MM.1S (cell line): ENCODE measurements around the gene POC1A.

Experiments used
- DNase-seq: peaks from one replicate; pipeline ENCODE4 v3.0.0-alpha.2; 2015
- H2AFZ ChIP-seq: fragments of 300-600 bp; sonication (generic); 2 replicates; pipeline ENCODE4 v1.6.0; 2016; ENCODE audit warnings: antibody characterized with exemption, low read length
- H3F3A ChIP-seq: fragments of 300-600 bp; sonication (generic); 2 replicates; pipeline ENCODE4 v1.6.1; 2016; ENCODE audit warnings: mild to moderate bottlenecking, antibody characterized with exemption, low read length, moderate library complexity, mixed read lengths; ENCODE audit not compliant: insufficient read depth
- H3K27ac ChIP-seq: fragments of 300-600 bp; sonication (generic); 2 replicates; pipeline ENCODE4 v1.5.1; 2016; ENCODE audit warnings: mild to moderate bottlenecking, low read length
- H3K27me3 ChIP-seq: fragments of 300-600 bp; sonication (generic); replicated peaks from 2 replicates; pipeline ENCODE4 v1.6.0; 2016; ENCODE audit warnings: low read length; ENCODE audit not compliant: insufficient read depth
- H3K36me3 ChIP-seq: fragments of 300-600 bp; sonication (generic); replicated peaks from 2 replicates; pipeline ENCODE4 v1.6.1; 2016; ENCODE audit warnings: mild to moderate bottlenecking, low read length, mixed read lengths; ENCODE audit not compliant: insufficient read depth
- H3K4me1 ChIP-seq: fragments of 300-600 bp; sonication (generic); 2 replicates; pipeline ENCODE4 v1.6.1; 2016; ENCODE audit warnings: low read length, mixed read lengths
- H3K4me2 ChIP-seq: fragments of 300-600 bp; sonication (generic); 2 replicates; pipeline ENCODE4 v1.6.0; 2016; ENCODE audit warnings: low read depth, low read length
- H3K4me3 ChIP-seq: fragments of 300-600 bp; sonication (generic); 2 replicates; pipeline ENCODE4 v1.5.1; 2016; ENCODE audit warnings: low read length, mixed read lengths
- H3K79me2 ChIP-seq: fragments of 300-600 bp; sonication (generic); 2 replicates; pipeline ENCODE4 v1.6.1; 2016; ENCODE audit warnings: mixed run types, low read length, mixed read lengths
- H3K9ac ChIP-seq: fragments of 300-600 bp; sonication (generic); 2 replicates; pipeline ENCODE4 v1.6.1; 2016; ENCODE audit warnings: low read length, mixed read lengths
- H3K9me2 ChIP-seq: fragments of 300-600 bp; sonication (generic); replicated peaks from 2 replicates; pipeline ENCODE4 v1.6.1; 2016; ENCODE audit warnings: mild to moderate bottlenecking, low read length, mixed read lengths; ENCODE audit not compliant: insufficient read depth
- H3K9me3 ChIP-seq: fragments of 300-600 bp; sonication (generic); replicated peaks from 2 replicates; pipeline ENCODE4 v1.6.1; 2016; ENCODE audit warnings: mild to moderate bottlenecking, low read length, mixed read lengths; ENCODE audit not compliant: insufficient read depth
- H4K20me1 ChIP-seq: fragments of 300-600 bp; sonication (generic); 2 replicates; pipeline ENCODE4 v1.6.1; 2016; ENCODE audit warnings: mild to moderate bottlenecking, low read length, moderate library complexity, mixed read lengths; ENCODE audit not compliant: insufficient read depth
- CTCF ChIP-seq: fragments of 300-600 bp; sonication (generic); IDR thresholded peaks from 2 replicates; pipeline ENCODE4 v1.5.1; 2016; ENCODE audit warnings: antibody characterized with exemption, low read length, mixed read lengths
- EZH2 ChIP-seq: fragments of 300-600 bp; sonication (generic); optimal IDR thresholded peaks from 2 replicates; pipeline ENCODE3; 2017; ENCODE audit warnings: low read depth, mild to moderate bottlenecking, antibody characterized with exemption, low read length, mixed read lengths
- EZH2phosphoT487 ChIP-seq: fragments of 300-600 bp; sonication (generic); IDR thresholded peaks from 2 replicates; pipeline ENCODE4 v1.6.1; 2018; ENCODE audit warnings: antibody characterized with exemption, low read length

Gene POC1A

GRCh38 chr3:52121464-52121805 lies 32.8 kb downstream of the POC1A start:
- TF ChIP-seq EZH2, result no peak
- no peak for TF ChIP-seq EZH2phosphoT487
- no peak for TF ChIP-seq CTCF
- no peaks in the 10 kb centered on the region for H3K9me3 ChIP-seq
- H3K9ac ChIP-seq, result no peak overlapping the region
- no peak overlapping the region for H2AFZ ChIP-seq
- H3F3A ChIP-seq, result no peaks in the 10 kb centered on the region
- no peaks in the 10 kb centered on the region for H3K27me3 ChIP-seq
- no peaks in the 10 kb centered on the region for H3K36me3 ChIP-seq
- no peaks in the 10 kb centered on the region for H4K20me1 ChIP-seq
- no peaks in the 10 kb centered on the region for H3K4me1 ChIP-seq
- no peak overlapping the region for H3K4me3 ChIP-seq
- no peaks in the 10 kb centered on the region for H3K79me2 ChIP-seq
- H3K4me2 ChIP-seq, result no peak overlapping the region
- DNase-seq, result no peak
- no peak overlapping the region for H3K27ac ChIP-seq
- H3K9me2 ChIP-seq, result no peaks in the 10 kb centered on the region

- DNase-seq, result no peak
- TF ChIP-seq CTCF, result no peak
- TF ChIP-seq EZH2phosphoT487, result no peak
- no peak for TF ChIP-seq EZH2
- Histone ChIP-seq H3K9me2 (no peaks in the 10 kb centered on the region), H3K27ac (no peak overlapping the region), H3K4me1 (no peaks in the 10 kb centered on the region), H3K4me2 (no peak overlapping the region), H4K20me1 (no peaks in the 10 kb centered on the region), H3K27me3 (no peaks in the 10 kb centered on the region), H3K9me3 (no peaks in the 10 kb centered on the region), H3K79me2 (no peaks in the 10 kb centered on the region), H3K4me3 (no peak overlapping the region), H3F3A (no peaks in the 10 kb centered on the region), H2AFZ (no peak overlapping the region), H3K36me3 (no peaks in the 10 kb centered on the region), H3K9ac (no peak overlapping the region)
These were observed 33.4 kb downstream of the POC1A start for GRCh38 chr3:52120556-52121463.

DNA sequence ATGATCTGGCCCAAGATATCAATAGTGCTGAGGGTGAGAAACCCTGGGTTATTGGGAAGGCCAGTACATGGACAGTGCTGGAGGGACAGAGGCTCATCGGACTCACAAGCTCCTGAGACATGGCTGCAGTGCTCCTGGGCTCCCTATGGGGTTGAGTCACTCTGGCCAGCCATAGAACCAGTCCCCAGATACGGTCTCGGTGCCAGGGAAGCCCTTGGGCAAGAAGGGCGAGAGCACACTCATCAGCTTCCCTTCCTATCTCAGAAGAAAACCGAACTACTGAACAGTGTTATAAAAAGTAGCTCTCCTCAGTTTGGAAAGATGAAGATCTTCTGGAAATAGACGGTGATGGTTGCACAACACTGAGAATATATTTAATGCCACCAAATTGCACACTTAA lies 34.4 kb downstream of the POC1A start:
- Histone ChIP-seq H3K9ac (no peak overlapping the region), H3K4me2 (no peak overlapping the region), H3K4me1 (no peaks in the 10 kb centered on the region), H3K9me2 (no peaks in the 10 kb centered on the region), H3K9me3 (no peaks in the 10 kb centered on the region), H3K27ac (no peak overlapping the region), H3F3A (no peaks in the 10 kb centered on the region), H4K20me1 (no peaks in the 10 kb centered on the region), H3K27me3 (no peaks in the 10 kb centered on the region), H3K79me2 (no peaks in the 10 kb centered on the region), H3K36me3 (no peaks in the 10 kb centered on the region), H2AFZ (no peak overlapping the region), H3K4me3 (no peak overlapping the region)
- no peak for DNase-seq
- TF ChIP-seq EZH2, result no peak
- no peak for TF ChIP-seq EZH2phosphoT487
- no peak for TF ChIP-seq CTCF
